Keratinocyte (primary cell): ENCODE results near the gene TTLL5. TPM values are rescaled to one million over a fixed set of nuclear protein-coding genes. Genes with fewer than 3 reads are reported as not detected.

Source experiments
- DNase-seq: peaks from one replicate; pipeline ENCODE4 v3.0.0-alpha.2; 2011; ENCODE audit warnings: low read depth, missing footprints, low spot score
- FAIRE-seq: peaks from 2 replicates; lab custom pipeline; 2011; peaks lifted over from hg19 to GRCh38; lab: Jason Lieb, UNC
- H2AFZ ChIP-seq: 2 replicates; pipeline ENCODE4 v1.6.0; 2012; ENCODE audit warnings: low read length, control low read depth, inconsistent platforms; ENCODE audit not compliant: control insufficient read depth
- H3K27ac ChIP-seq: 2 replicates; pipeline ENCODE4 v1.5.1; 2011; ENCODE audit warnings: low read length; ENCODE audit not compliant: control insufficient read depth, insufficient read depth
- H3K27me3 ChIP-seq: 3 replicates; pipeline ENCODE4 v1.6.0; 2011; ENCODE audit warnings: low read length; ENCODE audit not compliant: control insufficient read depth, insufficient read depth; ENCODE audit errors: extremely low read depth
- H3K36me3 ChIP-seq, 2 experiments: 2 replicates in 1 of 2; 3 replicates in 1 of 2; pipeline ENCODE4 v1.5.1; 2011; ENCODE audit warnings: low read length in 2 of 2, mild to moderate bottlenecking in 1 of 2; ENCODE audit not compliant: control insufficient read depth in 2 of 2, insufficient read depth in 2 of 2; ENCODE audit errors: extremely low read depth in 1 of 2
- H3K4me1 ChIP-seq: 3 replicates; pipeline ENCODE4 v1.5.1; 2011; ENCODE audit warnings: low read length; ENCODE audit not compliant: control insufficient read depth, insufficient read depth; ENCODE audit errors: extremely low read depth
- H3K4me2 ChIP-seq: 3 replicates; pipeline ENCODE4 v1.6.0; 2011; ENCODE audit warnings: low read depth, low read length; ENCODE audit not compliant: control insufficient read depth, insufficient read depth; ENCODE audit errors: extremely low read depth
- H3K4me3 ChIP-seq, 3 experiments: fragments of 200-600 bp in 1 of 3; sonication (generic) in 1 of 3; 2 replicates in 2 of 3; 3 replicates in 1 of 3; pipeline ENCODE4 v1.5.1; 2011 to 2016; ENCODE audit warnings: low read length in 3 of 3, mild to moderate bottlenecking in 3 of 3, control low read depth in 2 of 3, inconsistent platforms in 1 of 3, low read depth in 1 of 3, mixed read lengths in 1 of 3, mixed run types in 1 of 3, moderate library complexity in 1 of 3; ENCODE audit not compliant: control insufficient read depth in 2 of 3, insufficient read depth in 2 of 3; ENCODE audit errors: extremely low read depth in 1 of 3
- H3K79me2 ChIP-seq: 2 replicates; pipeline ENCODE4 v1.6.0; 2012; ENCODE audit warnings: low read length; ENCODE audit not compliant: control insufficient read depth, insufficient read depth
- H3K9ac ChIP-seq: 3 replicates; pipeline ENCODE4 v1.6.0; 2011; ENCODE audit warnings: low read length; ENCODE audit not compliant: control insufficient read depth, insufficient read depth; ENCODE audit errors: extremely low read depth
- H3K9me1 ChIP-seq: 3 replicates; pipeline ENCODE4 v1.6.0; 2011; ENCODE audit warnings: low read length; ENCODE audit not compliant: control insufficient read depth, insufficient read depth; ENCODE audit errors: extremely low read depth
- H3K9me3 ChIP-seq: 2 replicates; pipeline ENCODE4 v1.5.1; 2012; ENCODE audit warnings: low read depth, low read length; ENCODE audit not compliant: control insufficient read depth
- H4K20me1 ChIP-seq: 3 replicates; pipeline ENCODE4 v1.6.0; 2011; ENCODE audit warnings: low read length; ENCODE audit not compliant: control insufficient read depth, insufficient read depth; ENCODE audit errors: extremely low read depth
- CTCF ChIP-seq, 3 experiments: IDR thresholded peaks in 1 of 3; conservative IDR thresholded peaks in 1 of 3; optimal IDR thresholded peaks in 1 of 3; 2 replicates in 2 of 3; 3 replicates in 1 of 3; pipeline versions ENCODE3 to v1.5.1; 2011; ENCODE audit warnings: low read length in 3 of 3, mild to moderate bottlenecking in 3 of 3, moderate library complexity in 2 of 3, control low read depth in 1 of 3, inconsistent platforms in 1 of 3; ENCODE audit not compliant: insufficient read depth in 2 of 3; ENCODE audit errors: extremely low read depth in 1 of 3
- EZH2 ChIP-seq: IDR thresholded peaks from one replicate; pipeline ENCODE4 v1.6.1; 2012; ENCODE audit warnings: inconsistent platforms, mild to moderate bottlenecking, low read length, moderate library complexity
- dilution Hi-C: fragments of 300-500 bp; cut with MboI; formaldehyde crosslinking; loops from one replicate; pipeline ENCODE4 v1.7.0; 2020; ENCODE audit warnings: low sequenced_read_pairs; ENCODE audit not compliant: extremely low pct_ligation_motif_present
- polyA plus RNA-seq, 5 experiments: library from polyadenylated mRNA; depleted of rRNA in 3 of 5; stranded (reverse) in 3 of 5; stranded (forward) in 1 of 5; unstranded in 1 of 5; fragments of >200 nt; gene quantifications; 1 replicate in 1 of 5; 2 replicates in 3 of 5; 3 replicates in 1 of 5; pipeline versions ENCODE4 v1.2.1 to v1.2.3, GENCODE V29; 2011 to 2012; ENCODE audit warnings: missing spikeins in 2 of 5, low read depth in 1 of 5, low replicate concordance in 1 of 5

Gene TTLL5
- polyA plus RNA-seq, 1 donor (not counting 4 experiments of a cell fraction or from before 2014, with no cell fraction given), result 20.7 TPM

DNA sequence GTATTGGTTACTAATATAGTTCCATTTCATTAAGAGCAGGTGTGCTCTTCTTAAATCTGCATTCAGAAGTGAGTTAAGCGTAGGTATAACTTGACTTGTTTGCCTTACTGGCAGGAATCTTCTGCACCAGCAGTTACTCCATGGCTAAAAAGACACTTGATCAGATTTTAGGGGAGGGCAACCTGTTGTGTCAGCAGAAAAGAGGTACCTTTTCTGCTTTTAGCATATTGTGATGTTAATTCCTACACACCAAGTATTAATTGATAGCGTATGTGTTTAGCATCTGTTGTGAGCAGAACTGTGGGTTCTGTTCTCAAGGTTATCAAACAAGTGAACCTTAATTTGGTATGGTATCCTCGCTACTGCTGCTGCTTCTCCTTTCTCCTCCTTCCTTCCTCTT lies 38.3 kb downstream of the TTLL5 start:
- no peak overlapping the region for H3K9ac ChIP-seq
- peaks cover 7 to 9% of the 10 kb centered on the region in 2 experiments for H3K36me3 ChIP-seq
- dilution Hi-C loops, result no loop called here
- H3K4me2 ChIP-seq, result no peak overlapping the region
- no peak for DNase-seq
- H3K4me3 ChIP-seq, result no peak overlapping the region
- TF ChIP-seq EZH2 (no peak), CTCF (optimal IDR thresholded peaks at IDR 0.05 in 1 of 3, IDR thresholded peaks at IDR 0.05 in 1 of 3, conservative IDR thresholded peaks at IDR 0.05 in 1 of 3; ENCODE audit: extremely low read depth in 1 of 3, insufficient read depth in 2 of 3, low read length in 3 of 3) (no peak)
- no peaks in the 10 kb centered on the region for H3K4me1 ChIP-seq
- no peak for FAIRE-seq
- H3K27me3 ChIP-seq, result no peaks in the 10 kb centered on the region
- no peaks in the 10 kb centered on the region for H3K9me3 ChIP-seq
- no peaks in the 10 kb centered on the region for H4K20me1 ChIP-seq
- no peak overlapping the region for H3K27ac ChIP-seq
- no peaks in the 10 kb centered on the region for H3K9me1 ChIP-seq
- no peak overlapping the region for H2AFZ ChIP-seq
- H3K79me2 ChIP-seq, result no peaks in the 10 kb centered on the region

GRCh38 chr14:75700295-75700694 lies 39.2 kb downstream of the TTLL5 start:
- H3K36me3 ChIP-seq, result peaks cover 7 to 9% of the 10 kb centered on the region in 2 experiments
- H3K9me3 ChIP-seq, result no peaks in the 10 kb centered on the region
- H3K79me2 ChIP-seq, result no peaks in the 10 kb centered on the region
- H3K4me2 ChIP-seq, result no peak overlapping the region
- no peak overlapping the region for H3K4me3 ChIP-seq
- no peaks in the 10 kb centered on the region for H3K27me3 ChIP-seq
- H2AFZ ChIP-seq, result no peak overlapping the region
- H3K27ac ChIP-seq, result no peak overlapping the region
- H3K9ac ChIP-seq, result no peak overlapping the region
- no peaks in the 10 kb centered on the region for H3K9me1 ChIP-seq
- TF ChIP-seq EZH2 (no peak), CTCF (optimal IDR thresholded peaks at IDR 0.05 in 1 of 3, IDR thresholded peaks at IDR 0.05 in 1 of 3, conservative IDR thresholded peaks at IDR 0.05 in 1 of 3; ENCODE audit: extremely low read depth in 1 of 3, insufficient read depth in 2 of 3, low read length in 3 of 3) (no peak)
- H3K4me1 ChIP-seq, result no peaks in the 10 kb centered on the region
- dilution Hi-C loops, result no loop called here
- no peak for FAIRE-seq
- no peak for DNase-seq
- no peaks in the 10 kb centered on the region for H4K20me1 ChIP-seq
